ENCODE data around the gene CCDC175. TPM values are rescaled to one million over a fixed set of nuclear protein-coding genes. Genes with fewer than 3 reads are reported as not detected.

The CCDC175 gene
- total RNA-seq, 2 experiments from 2014 or later = not detected

DNA sequence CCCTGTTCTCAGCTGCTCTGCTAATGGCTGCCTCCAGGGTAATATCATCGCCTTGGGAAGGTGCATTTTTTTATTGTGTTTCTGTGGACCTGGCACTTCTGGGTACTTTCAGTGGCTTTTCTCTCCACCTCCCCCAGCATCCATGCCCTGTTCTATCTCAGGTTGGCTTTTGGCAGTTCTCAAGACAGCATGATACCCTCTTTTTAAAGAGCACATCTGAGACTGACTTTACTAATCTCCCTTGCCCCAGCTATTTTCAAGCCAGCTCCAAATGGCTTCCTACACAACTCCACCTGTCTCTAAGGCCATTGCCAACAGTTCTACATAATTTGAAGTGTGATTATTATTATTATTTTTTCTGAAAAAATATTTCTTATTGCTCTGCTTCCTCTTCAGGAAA, 39.1 kb downstream of the CCDC175 start:
- no peaks in the 10 kb centered on the region for H3K79me2 ChIP-seq (ENCODE audit: insufficient read depth, low read depth, low read length)
- H3K36me3 ChIP-seq (ENCODE audit: insufficient read depth, low read length) = no peaks in the 10 kb centered on the region
- H2AFZ ChIP-seq (ENCODE audit: low read length) = no peak overlapping the region
- no peak overlapping the region for H3K4me2 ChIP-seq (ENCODE audit: low read length)
- H3K4me3 ChIP-seq (ENCODE audit: low read depth, low read length, poor library complexity, severe bottlenecking) = no peak overlapping the region
- TF ChIP-seq CTCF (conservative IDR thresholded peaks at IDR 0.05; ENCODE audit: low read length) (no peak), EZH2phosphoT487 (IDR thresholded peaks at IDR 0.05; ENCODE audit: borderline replicate concordance, low read depth, low read length) (no peak)
- POLR2A ChIA-PET = interaction anchor here (0.7 kb wide), 1 partner anchor 781 kb away, joined by 3 read pairs; no protein-coding TSS in a partner anchor
- no peak overlapping the region for H3K27ac ChIP-seq (ENCODE audit: low read depth, low read length, poor library complexity, severe bottlenecking)
- no peak for DNase-seq (ENCODE audit: low spot score)
- no peaks in the 10 kb centered on the region for H3K4me1 ChIP-seq (ENCODE audit: insufficient read depth, low read length, poor library complexity, severe bottlenecking)
- no peaks in the 10 kb centered on the region for H3K9me3 ChIP-seq (ENCODE audit: low read length)
- BruUV-seq (replicated peaks) = no TSS peak
- no peaks in the 10 kb centered on the region for H3K9me2 ChIP-seq (ENCODE audit: insufficient read depth, low read length)
- H4K20me1 ChIP-seq (ENCODE audit: insufficient read depth, low read length) = no peaks in the 10 kb centered on the region
- CTCF ChIA-PET (ENCODE audit: unreplicated experiment) = no interaction called here
- intact Hi-C loops (cut with micrococcal nuclease; ENCODE audit: unreplicated experiment) = no loop called here

GRCh38 chr14:59534361-59534987, 42.1 kb downstream of the CCDC175 start:
- Histone ChIP-seq H3K27ac (ENCODE audit: low read depth, low read length, poor library complexity, severe bottlenecking) (no peak overlapping the region), H3K9me2 (ENCODE audit: insufficient read depth, low read length) (no peaks in the 10 kb centered on the region), H3K36me3 (ENCODE audit: insufficient read depth, low read length) (no peaks in the 10 kb centered on the region), H3K4me2 (ENCODE audit: low read length) (no peak overlapping the region), H3K4me1 (ENCODE audit: insufficient read depth, low read length, poor library complexity, severe bottlenecking) (no peaks in the 10 kb centered on the region), H2AFZ (ENCODE audit: low read length) (no peak overlapping the region), H3K9me3 (ENCODE audit: low read length) (no peaks in the 10 kb centered on the region), H3K4me3 (ENCODE audit: low read depth, low read length, poor library complexity, severe bottlenecking) (no peak overlapping the region), H3K79me2 (ENCODE audit: insufficient read depth, low read depth, low read length) (no peaks in the 10 kb centered on the region), H4K20me1 (ENCODE audit: insufficient read depth, low read length) (no peaks in the 10 kb centered on the region)
- TF ChIP-seq CTCF (conservative IDR thresholded peaks at IDR 0.05; ENCODE audit: low read length) (no peak), EZH2phosphoT487 (IDR thresholded peaks at IDR 0.05; ENCODE audit: borderline replicate concordance, low read depth, low read length) (no peak)
- DNase-seq (ENCODE audit: low spot score) = no peak
- CTCF ChIA-PET (ENCODE audit: unreplicated experiment) = no interaction called here
- POLR2A ChIA-PET = interaction anchor here (1.7 kb wide), 1 partner anchor 11 kb away, joined by 5 read pairs; no protein-coding TSS in a partner anchor
- intact Hi-C loops (cut with micrococcal nuclease; ENCODE audit: unreplicated experiment) = no loop called here
- BruUV-seq (replicated peaks) = no TSS peak

DNA sequence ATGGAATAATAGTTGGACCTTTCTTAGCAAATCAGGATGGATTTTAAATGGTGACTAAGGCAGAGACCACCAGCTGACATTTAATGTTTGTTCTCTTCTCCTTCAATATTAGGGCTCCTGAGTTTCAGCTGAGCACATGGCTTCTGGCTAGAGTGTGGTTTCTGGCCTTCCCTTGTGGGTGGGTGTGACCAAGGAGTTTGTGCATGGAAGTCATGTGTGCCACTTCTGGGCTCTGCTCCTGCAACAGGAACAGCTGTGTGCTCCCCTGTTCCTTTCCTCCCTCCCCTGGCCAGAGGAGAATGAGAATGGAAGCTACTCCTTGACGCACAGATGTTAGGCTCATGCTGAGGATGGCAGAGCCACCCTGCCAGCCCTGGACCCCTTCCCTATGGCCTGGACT, 44.2 kb downstream of the CCDC175 start:
- Histone ChIP-seq H2AFZ (ENCODE audit: low read length) (no peak overlapping the region), H3K9me3 (ENCODE audit: low read length) (peaks cover 7% of the 10 kb centered on the region; the same call in 1 of the 2 replicates), H3K4me3 (ENCODE audit: low read depth, low read length, poor library complexity, severe bottlenecking) (no peak overlapping the region), H3K27ac (ENCODE audit: low read depth, low read length, poor library complexity, severe bottlenecking) (no peak overlapping the region), H3K9me2 (ENCODE audit: insufficient read depth, low read length) (no peaks in the 10 kb centered on the region), H3K4me2 (ENCODE audit: low read length) (no peak overlapping the region), H3K79me2 (ENCODE audit: insufficient read depth, low read depth, low read length) (no peaks in the 10 kb centered on the region), H3K4me1 (ENCODE audit: insufficient read depth, low read length, poor library complexity, severe bottlenecking) (no peaks in the 10 kb centered on the region), H3K36me3 (ENCODE audit: insufficient read depth, low read length) (no peaks in the 10 kb centered on the region), H4K20me1 (ENCODE audit: insufficient read depth, low read length) (no peaks in the 10 kb centered on the region)
- intact Hi-C loops (cut with micrococcal nuclease; ENCODE audit: unreplicated experiment) = no loop called here
- BruUV-seq (replicated peaks) = no TSS peak
- ChIA-PET POLR2A (no interaction called here), CTCF (ENCODE audit: unreplicated experiment) (no interaction called here)
- DNase-seq (ENCODE audit: low spot score) = no peak
- TF ChIP-seq CTCF (conservative IDR thresholded peaks at IDR 0.05; ENCODE audit: low read length) (no peak), EZH2phosphoT487 (IDR thresholded peaks at IDR 0.05; ENCODE audit: borderline replicate concordance, low read depth, low read length) (no peak)
